Renal cortex interstitium (tissue), 11 donors: Measurements from ENCODE around the gene CTSF. TPM values are rescaled to one million over a fixed set of nuclear protein-coding genes. Genes with fewer than 3 reads are reported as not detected.

Source experiments
- DNase-seq, 11 donors: peaks; one replicate each; pipeline ENCODE4 v3.0.0-alpha.2; 2013; ENCODE audit warnings: low read depth in 9 of 11, low spot score in 4 of 11; ENCODE audit errors: extremely low read depth in 1 of 11
- polyA plus RNA-seq, 3 donors: library from polyadenylated mRNA; unstranded; fragments of 120-200 nt; gene quantifications; one replicate each; pipeline ENCODE4 v1.2.1, GENCODE V29; 2013; ENCODE audit not compliant: insufficient read length in 3 of 3

Gene CTSF
- polyA plus RNA-seq, 3 donors: 94.9 to 103 (median 98.6) TPM

DNA sequence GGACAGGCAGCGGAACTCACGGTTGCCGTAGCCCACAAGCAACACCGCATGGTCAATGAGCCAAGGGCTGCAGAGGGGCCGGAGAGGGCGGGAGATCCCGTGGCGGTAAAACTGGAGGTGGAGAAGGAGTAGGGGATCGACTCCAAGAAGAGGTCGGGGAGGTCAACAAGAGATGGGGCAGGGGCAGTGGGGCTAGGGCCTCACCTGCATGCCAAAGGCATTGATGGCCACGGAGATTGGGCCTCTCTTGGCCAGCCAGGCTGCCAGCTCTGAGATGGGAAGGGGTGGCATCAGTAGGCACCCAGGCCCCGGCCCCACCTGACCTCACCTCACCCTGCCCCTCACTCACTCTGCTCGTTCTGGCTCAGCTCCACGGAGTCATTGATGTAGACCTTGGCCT, 3.9 kb downstream of the CTSF start:
- no peak for DNase-seq

DNA sequence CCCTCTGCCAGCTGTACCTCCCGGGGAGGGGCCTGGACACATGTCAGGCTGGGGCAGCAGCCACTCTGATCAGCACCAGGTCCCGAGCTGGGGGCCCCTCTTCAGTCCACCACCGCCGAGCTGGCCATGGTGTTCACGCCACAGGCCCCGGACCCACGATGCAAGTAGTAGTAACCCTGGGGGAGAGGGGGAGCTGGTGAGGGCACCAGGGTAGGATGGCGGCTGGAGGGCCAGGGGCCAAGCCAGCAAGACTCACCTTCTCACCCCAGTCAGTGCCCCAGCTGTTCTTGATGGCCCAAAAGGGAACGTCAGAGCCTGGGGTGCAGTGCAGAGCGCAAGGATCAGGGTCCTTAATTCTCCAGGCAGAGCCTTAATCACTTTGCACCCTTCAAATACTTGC, 4.6 kb downstream of the CTSF start:
- DNase-seq: no peak

DNA sequence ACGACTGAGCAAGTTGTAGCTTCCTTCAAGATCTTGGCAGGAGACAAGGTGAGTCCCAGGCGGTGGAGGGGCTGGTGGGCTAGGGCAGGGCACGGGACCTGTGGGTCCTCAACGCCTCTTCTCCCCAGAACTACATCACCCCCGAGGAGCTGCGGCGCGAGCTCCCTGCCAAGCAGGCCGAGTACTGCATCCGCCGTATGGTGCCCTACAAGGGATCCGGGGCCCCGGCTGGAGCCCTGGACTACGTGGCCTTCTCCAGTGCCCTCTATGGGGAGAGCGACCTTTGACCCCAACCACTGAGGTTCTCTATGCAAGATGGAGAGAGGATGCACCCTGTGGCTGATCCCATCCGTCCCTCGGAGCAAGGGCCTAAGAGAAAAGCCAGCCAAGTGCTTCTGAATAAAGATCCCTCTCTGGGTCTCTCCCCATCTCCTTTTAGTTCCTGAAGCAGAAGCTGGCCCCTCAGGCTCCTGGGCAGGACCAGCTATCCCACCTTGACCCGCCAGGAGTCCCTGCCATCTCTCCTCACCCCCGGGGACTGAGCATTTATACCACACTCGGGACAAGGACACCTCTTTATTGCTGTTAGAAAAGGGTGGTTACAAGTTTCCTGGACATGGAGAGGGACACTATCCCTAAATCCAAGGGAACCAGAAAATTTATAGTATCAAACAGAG, 5.4 kb downstream of the CTSF start:
- DNase-seq: no peak

GRCh38 chr11:66562275-66562674, 6.1 kb downstream of the CTSF start:
- no peak for DNase-seq

- DNase-seq: no peak
These were observed 6.5 kb downstream of the CTSF start for GRCh38 chr11:66561975-66562248.

DNA sequence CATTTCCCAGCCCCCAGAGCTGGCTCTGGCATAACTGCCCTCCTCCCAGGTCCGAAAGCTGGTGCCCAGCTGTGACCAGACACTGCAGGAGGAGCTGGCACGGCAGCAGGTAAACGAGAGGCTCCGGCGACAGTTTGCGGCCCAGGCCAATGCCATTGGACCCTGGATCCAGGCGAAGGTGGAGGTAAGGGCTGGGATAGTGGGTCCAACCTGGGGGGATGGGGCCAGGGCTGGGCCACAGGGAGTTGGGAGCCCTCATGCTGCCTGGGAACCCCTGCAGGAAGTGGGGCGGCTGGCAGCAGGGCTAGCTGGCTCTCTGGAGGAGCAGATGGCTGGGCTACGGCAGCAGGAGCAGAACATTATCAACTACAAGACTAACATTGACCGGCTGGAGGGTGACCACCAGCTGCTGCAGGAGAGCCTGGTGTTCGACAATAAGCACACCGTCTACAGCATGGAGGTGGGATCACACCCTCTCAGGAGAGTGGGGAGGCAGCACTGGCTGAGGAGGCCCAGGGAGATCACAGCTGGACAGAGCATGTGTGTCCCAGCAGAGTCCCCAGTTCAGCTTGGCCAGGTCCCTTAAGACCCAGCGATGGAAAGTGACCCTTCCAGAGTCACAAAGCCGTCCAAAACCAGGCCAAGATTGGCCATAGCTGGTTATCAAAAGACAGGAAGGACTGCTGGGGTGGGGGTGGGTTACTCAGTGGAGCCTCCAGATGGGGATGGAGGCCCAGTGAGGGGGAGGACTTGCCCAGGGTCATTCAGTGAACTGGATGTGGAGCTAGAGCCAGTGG, 7.0 kb downstream of the CTSF start:
- no peak for DNase-seq

- no peak for DNase-seq
These were observed 8.3 kb downstream of the CTSF start for GRCh38 chr11:66559866-66560676.

GRCh38 chr11:66559142-66559865, 9.1 kb downstream of the CTSF start:
- DNase-seq: no peak

DNA sequence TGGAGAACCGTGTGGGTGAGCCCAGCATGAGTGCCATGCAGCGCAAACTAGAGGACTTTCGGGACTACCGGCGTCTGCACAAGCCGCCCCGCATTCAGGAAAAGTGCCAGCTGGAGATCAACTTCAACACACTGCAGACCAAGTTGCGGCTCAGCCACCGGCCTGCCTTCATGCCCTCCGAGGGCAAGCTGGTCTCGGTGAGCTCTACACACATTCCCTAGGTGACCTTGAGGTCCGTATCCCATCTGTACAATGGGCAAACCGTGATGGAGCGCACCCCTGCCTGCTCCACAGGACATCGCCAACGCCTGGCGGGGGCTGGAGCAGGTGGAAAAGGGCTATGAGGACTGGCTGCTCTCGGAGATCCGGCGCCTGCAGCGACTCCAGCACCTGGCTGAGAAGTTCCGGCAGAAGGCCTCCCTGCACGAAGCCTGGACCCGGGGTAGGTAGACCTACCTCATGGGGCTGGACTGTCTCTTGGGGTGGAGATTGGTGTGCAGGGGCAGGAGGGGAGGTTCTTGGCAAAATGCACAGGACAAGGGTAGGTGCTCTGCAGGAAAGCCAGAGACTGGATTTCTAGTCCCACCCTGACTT, 10.6 kb downstream of the CTSF start:
- DNase-seq: no peak

GRCh38 chr11:66556086-66556485, 12.3 kb downstream of the CTSF start:
- DNase-seq: no peak

DNA sequence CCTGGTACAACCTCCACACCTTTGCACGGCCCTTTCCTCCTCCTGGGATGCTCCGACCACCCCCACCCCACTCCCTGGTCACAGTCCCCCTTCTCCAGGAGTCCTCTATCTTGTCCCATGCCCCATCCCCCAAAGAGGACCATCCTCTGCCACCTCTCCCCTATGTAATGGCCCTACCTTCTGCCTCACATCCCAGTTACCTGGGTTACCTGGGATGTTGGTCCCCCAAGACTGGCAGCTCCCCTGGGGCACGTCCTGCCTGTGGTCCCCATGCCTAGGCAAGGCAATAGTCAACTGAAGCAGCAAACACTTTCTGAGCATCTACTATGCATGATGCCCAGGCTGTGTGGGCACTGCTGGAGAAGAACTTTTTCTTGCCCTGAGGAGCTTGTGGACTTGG, 13.0 kb downstream of the CTSF start:
- no peak for DNase-seq

DNA sequence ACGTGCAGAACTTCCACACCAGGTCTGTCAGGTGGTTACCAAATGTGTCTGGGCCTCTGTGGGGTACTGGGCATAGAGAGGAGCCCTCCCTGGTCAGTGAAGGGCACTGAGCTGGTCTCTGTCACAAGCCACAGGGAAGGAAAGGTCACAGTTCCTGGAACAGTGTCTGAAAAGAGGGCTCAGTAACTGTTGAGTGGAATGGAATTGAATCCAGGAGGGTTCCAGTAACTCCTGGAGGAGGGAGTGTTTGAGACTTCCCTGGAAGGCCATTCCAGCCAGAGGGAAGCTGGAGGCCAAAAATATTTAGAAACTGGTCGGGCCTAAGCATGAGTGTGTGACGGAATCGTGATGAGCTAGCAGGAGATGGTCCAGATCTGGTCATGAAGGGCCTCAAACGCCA, 13.8 kb downstream of the CTSF start:
- no peak for DNase-seq

DNA sequence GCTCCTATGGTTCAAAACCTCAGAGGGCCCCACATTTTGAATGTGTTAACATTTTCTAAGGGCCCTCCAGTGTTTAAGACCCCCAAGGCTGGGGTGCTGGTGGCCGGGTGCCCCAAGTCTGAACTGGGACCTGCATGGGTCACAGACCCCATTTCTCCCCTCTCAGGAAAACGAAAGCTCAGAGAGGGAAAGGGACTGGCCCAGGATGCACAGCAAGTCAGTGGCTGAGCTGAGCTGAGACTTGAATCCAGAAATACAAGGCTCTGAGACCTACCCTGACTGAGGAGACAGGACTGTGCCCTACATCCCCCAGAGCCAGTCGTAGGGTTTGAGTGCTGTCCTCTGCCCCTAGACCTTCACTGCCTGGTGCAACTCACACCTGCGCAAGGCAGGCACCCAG, 17.5 kb downstream of the CTSF start:
- DNase-seq: no peak

- no peak for DNase-seq
These were observed 18.7 kb downstream of the CTSF start for GRCh38 chr11:66549696-66550095.

- DNase-seq: no peak
These were observed 19.4 kb downstream of the CTSF start for GRCh38 chr11:66548774-66549630.

- no peak for DNase-seq
These were observed 20.4 kb downstream of the CTSF start for GRCh38 chr11:66548041-66548440.

DNA sequence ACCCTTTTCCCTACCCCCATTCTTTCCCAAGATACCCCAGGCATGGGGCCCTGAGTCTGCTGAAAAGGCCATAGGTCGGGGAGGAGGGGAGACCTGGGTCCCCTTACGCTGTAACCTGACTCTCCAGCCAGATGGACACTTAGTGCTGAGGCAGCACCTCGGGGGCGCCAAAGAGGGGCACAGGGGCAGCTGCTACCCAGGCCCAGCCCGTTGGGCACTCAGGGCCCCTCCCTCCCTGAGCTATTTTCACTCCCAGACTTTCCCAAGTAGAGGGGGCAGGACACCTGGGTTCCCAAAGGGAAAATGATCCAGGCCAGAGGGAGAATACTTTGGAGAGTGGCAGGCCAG, 20.8 kb downstream of the CTSF start:
- DNase-seq: no peak

GRCh38 chr11:66546966-66547661, 21.3 kb downstream of the CTSF start:
- no peak for DNase-seq
